Retinal pigment epithelial cell (primary cell): ENCODE results near the gene CELF4.

Experiments
- DNase-seq: peaks from one replicate; pipeline ENCODE4 v3.0.0-alpha.2; 2010; ENCODE audit warnings: low read depth
- H3K4me3 ChIP-seq: 2 replicates; pipeline ENCODE4 v1.5.1; 2011; ENCODE audit warnings: mild to moderate bottlenecking, low read length, control low read depth, moderate library complexity
- TF ChIP-seq, protein P1 (sequence below): conservative IDR thresholded peaks from 2 replicates; pipeline ENCODE4 v1.5.1; 2011; ENCODE audit warnings: low read depth, low read length, control low read depth, inconsistent platforms

Gene CELF4

DNA sequence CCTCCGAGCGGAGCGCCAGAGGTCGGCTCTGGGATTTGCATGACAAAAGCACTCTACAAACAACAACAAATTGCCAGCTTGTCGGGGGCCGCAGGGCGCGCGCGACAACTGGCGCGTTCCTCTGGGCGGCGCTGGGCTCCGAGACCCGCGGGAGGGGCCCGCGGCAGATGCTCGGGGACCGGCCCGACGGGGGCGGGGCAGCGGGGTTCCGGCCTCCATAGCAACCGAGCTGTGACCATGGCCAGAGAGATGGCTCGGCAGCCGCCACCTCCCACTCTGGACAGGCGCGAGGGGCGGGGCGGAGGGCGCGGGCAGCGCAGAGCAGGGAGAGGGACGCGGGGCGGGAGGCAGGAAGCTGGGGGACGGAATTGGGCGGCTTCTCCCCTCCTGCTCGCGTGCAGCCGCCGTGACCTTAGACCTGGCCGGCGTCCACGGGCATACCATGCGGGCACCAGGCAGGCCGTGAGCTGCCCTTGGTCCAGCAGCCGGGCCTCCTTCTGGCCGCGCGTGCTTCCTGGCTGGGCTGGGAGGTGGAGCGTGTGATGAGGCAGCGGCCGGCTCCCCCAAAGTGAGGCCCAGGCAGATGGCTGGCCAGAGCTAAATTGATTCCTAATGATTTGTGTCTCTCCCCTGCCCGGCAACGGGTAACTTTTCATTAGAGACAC is 171.5 kb downstream of the CELF4 start:
- TF ChIP-seq, protein P1, sequence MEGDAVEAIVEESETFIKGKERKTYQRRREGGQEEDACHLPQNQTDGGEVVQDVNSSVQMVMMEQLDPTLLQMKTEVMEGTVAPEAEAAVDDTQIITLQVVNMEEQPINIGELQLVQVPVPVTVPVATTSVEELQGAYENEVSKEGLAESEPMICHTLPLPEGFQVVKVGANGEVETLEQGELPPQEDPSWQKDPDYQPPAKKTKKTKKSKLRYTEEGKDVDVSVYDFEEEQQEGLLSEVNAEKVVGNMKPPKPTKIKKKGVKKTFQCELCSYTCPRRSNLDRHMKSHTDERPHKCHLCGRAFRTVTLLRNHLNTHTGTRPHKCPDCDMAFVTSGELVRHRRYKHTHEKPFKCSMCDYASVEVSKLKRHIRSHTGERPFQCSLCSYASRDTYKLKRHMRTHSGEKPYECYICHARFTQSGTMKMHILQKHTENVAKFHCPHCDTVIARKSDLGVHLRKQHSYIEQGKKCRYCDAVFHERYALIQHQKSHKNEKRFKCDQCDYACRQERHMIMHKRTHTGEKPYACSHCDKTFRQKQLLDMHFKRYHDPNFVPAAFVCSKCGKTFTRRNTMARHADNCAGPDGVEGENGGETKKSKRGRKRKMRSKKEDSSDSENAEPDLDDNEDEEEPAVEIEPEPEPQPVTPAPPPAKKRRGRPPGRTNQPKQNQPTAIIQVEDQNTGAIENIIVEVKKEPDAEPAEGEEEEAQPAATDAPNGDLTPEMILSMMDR = no peak
- H3K4me3 ChIP-seq = peak overlapping the region; percentile 41
- no peak for DNase-seq

DNA sequence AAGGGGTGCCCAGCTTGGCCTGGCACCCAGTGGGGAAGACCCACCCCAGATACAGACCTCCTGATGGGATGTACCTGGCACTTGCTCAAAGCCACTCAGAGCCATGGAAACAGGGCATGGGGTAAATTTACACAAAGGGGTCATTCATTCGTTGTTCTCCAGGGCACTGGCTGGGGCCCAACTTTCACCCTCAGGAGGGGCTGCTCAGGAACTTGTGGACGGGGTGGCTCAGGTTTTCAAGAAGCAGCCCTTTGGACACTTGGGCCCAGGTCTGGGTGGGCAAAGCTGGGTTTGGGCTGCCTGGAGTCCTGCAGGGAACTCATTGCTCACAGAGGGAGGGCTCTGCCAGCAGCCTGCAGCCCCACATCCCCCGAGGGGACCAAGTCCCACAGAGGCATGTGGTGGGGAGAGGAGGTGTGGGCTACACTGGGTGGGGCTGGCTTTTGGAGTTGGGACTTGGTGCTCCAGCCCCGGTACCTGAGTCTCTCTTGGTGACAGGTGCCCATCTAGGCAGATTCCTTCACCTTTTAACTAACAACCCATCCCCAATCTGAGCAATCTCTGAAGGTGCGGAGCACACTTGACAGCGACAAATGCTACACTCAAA is 172.3 kb downstream of the CELF4 start:
- H3K4me3 ChIP-seq = peak overlapping the region; percentile 41
- DNase-seq = no peak
- TF ChIP-seq, protein P1 = no peak

DNA sequence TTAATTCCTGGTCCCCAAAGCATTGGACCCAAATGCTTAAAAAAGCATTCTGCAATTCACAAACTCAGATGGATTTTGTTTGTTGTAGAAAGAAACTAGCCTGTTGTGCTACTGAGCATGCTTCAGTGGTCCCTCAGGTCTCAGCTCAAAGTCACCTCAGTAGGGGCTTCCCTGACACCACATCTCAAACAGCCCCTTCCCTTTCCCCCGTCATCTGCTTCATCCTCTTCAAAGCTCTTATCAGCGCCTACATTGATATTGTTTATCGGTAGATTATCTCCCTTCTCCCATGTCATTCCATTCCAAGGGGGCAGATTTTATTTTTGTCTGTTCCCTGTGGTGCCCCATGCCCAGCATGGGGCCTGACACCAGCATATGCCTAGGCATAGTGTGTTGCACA is 172.9 kb downstream of the CELF4 start:
- no peak overlapping the region for H3K4me3 ChIP-seq
- TF ChIP-seq, protein P1 = no peak
- no peak for DNase-seq

DNA sequence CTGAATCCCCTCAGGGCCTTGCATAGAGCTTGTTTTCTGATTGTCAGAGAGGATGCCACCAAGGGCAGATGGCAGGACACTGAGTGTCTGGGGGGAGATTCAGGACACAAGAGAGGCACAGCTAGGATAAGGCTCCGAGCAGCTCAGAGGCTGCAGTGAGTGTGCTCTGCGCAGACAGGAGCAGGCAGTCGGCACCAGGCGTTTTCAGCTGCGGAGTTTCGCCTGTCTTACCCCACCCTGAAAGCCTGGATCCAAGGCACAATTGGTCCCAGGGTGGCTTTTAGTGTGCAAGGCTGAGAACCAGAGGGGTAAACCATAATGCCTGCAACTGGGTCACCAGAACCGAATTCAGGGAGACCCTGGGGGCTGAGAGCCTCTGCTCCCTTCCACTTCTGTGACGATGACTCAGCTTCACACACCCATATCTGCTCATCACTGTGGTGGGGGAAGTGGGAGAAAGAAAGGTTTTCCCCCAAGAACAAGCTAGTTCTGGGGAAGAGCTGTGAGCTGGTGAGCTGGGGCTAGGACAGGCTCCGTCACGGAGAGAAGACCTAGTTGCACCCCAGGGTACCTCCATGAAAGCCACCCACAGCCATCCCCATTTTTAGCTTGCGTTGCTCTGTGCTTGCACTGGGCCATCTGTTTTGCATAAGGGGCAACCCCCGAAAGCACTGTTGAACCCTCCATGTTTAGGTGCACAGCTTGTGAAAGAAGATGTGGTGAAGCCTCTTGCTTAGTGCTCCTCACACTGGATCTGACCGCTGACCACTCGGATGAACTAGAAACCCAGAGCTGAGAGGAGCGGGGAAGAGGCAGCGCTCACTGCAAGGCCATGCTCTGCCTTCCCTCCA is 173.7 kb downstream of the CELF4 start:
- no peak for DNase-seq
- TF ChIP-seq, protein P1 = no peak
- no peak overlapping the region for H3K4me3 ChIP-seq

DNA sequence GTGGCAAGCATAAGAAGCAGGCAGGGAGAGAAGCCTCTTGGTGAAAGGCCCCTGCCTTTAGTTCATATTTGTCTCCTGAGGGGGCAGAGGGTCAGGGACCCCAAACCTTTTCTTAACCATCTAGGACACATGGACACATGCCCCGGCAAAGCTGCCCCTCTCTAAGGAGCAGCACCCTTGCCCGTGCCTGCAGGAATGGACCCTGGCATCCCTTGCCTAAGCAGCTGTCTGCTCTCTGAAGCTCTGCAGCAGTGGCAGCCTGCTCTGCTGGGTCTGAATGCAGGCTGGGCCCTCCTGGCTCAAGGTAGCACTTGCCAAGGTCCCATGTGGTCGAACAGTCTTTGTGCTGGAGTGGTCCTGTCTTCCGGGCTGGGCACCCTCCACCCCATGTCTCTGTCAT is 174.4 kb downstream of the CELF4 start:
- TF ChIP-seq, protein P1 = no peak
- H3K4me3 ChIP-seq = no peak overlapping the region
- DNase-seq = no peak

DNA sequence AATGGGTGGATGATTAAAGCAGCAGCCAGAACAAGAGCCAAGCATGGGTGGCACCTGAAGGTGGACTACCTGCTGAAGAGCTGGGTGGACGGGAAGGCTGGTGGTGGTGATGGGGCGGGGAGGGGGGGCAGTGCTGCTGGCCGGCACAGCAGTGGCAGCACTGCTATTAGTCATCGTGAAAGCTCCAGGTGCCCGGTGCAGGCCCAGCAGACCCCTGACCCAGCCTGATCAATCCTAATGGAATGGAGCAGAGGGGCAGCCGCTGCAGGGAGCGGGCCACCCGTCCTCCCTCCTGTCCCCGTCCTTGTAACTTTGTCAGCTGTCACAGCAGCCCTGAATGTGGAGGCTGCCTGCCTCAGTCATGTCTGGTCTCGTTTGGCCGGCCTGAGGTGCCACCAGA is 174.9 kb downstream of the CELF4 start:
- TF ChIP-seq, protein P1 = no peak
- DNase-seq = no peak
- H3K4me3 ChIP-seq = no peak overlapping the region
